Activated T-cell treated with anti-CD3 and anti-CD28 coated beads, Interleukin-2, amount 50 U/mL, for 72 hours (primary cell): ENCODE results near the gene SLC25A19. TPM values are rescaled to one million over a fixed set of nuclear protein-coding genes. Genes with fewer than 3 reads are reported as not detected.
A peak's percentile ranks its signal among the peaks of the same experiment; 100 is the strongest.

ENCODE experiments used
- ATAC-seq, 2 donors: fragments of 150-1000 bp; cut with Tn5 transposase; replicated peaks in 1 of 2; 2 replicates each; pipeline ENCODE4 v1.10.0; 2021; ENCODE audit warnings: moderate library complexity in 2 of 2, mild to moderate bottlenecking in 1 of 2
- DNase-seq, 2 donors: peaks; one replicate each; pipeline ENCODE4 v3.0.0; 2021 to 2022; ENCODE audit warnings: mixed read lengths in 1 of 2
- H3K27ac Mint-ChIP-seq: one replicate; pipeline ENCODE4 v1.8.0; 2022; ENCODE audit warnings: mild to moderate bottlenecking, moderate library complexity, mixed read lengths
- H3K27me3 Mint-ChIP-seq: one replicate; pipeline ENCODE4 v1.8.0; 2022; ENCODE audit warnings: low read depth, mixed read lengths
- H3K36me3 Mint-ChIP-seq, 2 donors: one replicate each; pipeline ENCODE4 v1.8.0; 2022; ENCODE audit warnings: mixed read lengths in 2 of 2, mild to moderate bottlenecking in 1 of 2; ENCODE audit not compliant: insufficient read depth in 2 of 2
- H3K4me1 Mint-ChIP-seq: one replicate; pipeline ENCODE4 v1.8.0; 2022; ENCODE audit warnings: low read depth, mixed read lengths
- H3K4me3 Mint-ChIP-seq, 2 donors: one replicate each; pipeline ENCODE4 v1.8.0; 2022; ENCODE audit warnings: mild to moderate bottlenecking in 2 of 2, mixed read lengths in 2 of 2, moderate library complexity in 2 of 2
- H3K9me3 Mint-ChIP-seq, 2 donors: one replicate each; pipeline ENCODE4 v1.8.0; 2022; ENCODE audit warnings: mixed read lengths in 2 of 2
- total RNA-seq, 2 donors: library from RNA; stranded (reverse); gene quantifications; one replicate each; pipeline ENCODE4 v1.2.3, GENCODE V29; 2022

Gene SLC25A19
- total RNA-seq, 2 donors from 2014 or later: 39.9 to 59.3 TPM

DNA sequence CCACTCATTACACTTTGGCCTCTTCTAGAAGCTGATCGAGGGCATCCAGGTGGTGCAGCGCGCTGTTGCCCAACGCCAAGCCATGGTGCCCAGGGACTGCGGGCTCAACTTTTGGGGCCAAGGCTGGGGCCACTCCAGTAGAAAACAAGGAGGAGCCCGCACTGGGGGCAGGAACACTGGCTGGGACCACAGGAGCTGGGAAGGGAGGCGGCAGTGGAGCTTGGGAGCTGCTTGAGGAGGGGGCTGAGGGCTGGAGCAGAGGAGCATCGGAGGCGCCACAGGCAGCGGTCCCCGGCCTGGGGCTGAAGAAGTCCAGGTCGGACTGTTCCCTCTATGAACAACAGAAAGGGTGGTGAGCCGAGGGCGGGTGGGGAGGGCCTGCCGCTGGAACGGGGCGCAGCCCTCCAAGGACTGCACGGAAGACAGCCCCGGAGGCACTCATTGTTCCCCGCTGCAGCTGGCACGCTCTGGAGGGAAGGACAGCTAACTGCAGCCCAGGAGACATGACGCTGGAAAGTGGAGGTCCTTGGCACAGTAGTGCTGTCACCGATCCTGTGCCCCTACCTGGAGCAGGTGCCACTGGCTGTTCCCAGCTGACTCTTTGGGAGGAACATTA, 49.3 kb downstream of the SLC25A19 start:
- no peak for DNase-seq
- Mint-ChIP-seq H3K4me3 (no peak overlapping the region), H3K27me3 (no peaks in the 10 kb centered on the region), H3K36me3 (peaks cover 7 to 30% of the 10 kb centered on the region in 2 donors), H3K4me1 (peaks cover 52% of the 10 kb centered on the region), H3K9me3 (no peaks in the 10 kb centered on the region), H3K27ac (no peak overlapping the region)
- ATAC-seq: no peak

- no peaks in the 10 kb centered on the region for H3K27me3 Mint-ChIP-seq
- peaks cover 46% of the 10 kb centered on the region for H3K4me1 Mint-ChIP-seq
- no peaks in the 10 kb centered on the region for H3K9me3 Mint-ChIP-seq
- no peak overlapping the region for H3K27ac Mint-ChIP-seq
- ATAC-seq (no peak), DNase-seq (no peak)
- H3K4me3 Mint-ChIP-seq: no peak overlapping the region
- peaks cover 7 to 33% of the 10 kb centered on the region in 2 donors for H3K36me3 Mint-ChIP-seq
Observed at GRCh38 chr17:75239214-75239613, 50.0 kb downstream of the SLC25A19 start.

DNA sequence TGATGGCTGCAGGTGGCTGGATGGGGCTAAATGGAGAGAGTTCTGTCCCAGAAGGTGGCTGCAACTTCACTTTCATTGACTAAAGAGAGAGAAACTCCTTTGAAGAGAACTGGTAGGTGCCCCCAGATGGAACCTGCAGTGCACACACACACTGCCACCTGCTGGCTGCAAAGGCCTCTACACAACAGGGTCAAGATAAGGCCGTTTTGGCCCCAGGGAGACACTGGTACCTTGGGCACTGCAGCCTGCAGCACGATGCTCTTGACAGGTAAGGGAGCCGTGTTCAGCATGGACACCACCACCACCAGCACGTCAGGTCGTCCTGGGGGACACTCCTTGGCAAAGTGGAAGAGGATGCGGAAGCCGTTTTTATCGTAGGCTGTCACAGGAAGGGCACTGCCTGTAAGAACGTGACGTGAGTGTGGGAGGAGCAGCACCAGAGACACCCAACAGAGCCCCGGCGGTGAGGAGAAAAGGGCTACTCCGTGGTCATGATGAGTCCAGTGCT, 50.5 kb downstream of the SLC25A19 start:
- Mint-ChIP-seq H3K27ac (peak overlapping the region; percentile 85), H3K4me3 (peak overlapping the region in 1 of 2 donors; percentile 42), H3K27me3 (no peaks in the 10 kb centered on the region), H3K4me1 (peaks cover 41% of the 10 kb centered on the region), H3K9me3 (no peaks in the 10 kb centered on the region), H3K36me3 (peaks cover 7 to 32% of the 10 kb centered on the region in 2 donors)
- ATAC-seq (peak; percentile 68), DNase-seq (peak; percentile 59 to 67)

GRCh38 chr17:75238020-75238580, 51.1 kb downstream of the SLC25A19 start:
- H3K4me3 Mint-ChIP-seq: no peak overlapping the region
- peaks cover 7 to 30% of the 10 kb centered on the region in 2 donors for H3K36me3 Mint-ChIP-seq
- peak overlapping the region; percentile 85 for H3K27ac Mint-ChIP-seq
- ATAC-seq: no peak
- no peaks in the 10 kb centered on the region for H3K27me3 Mint-ChIP-seq
- peaks cover 35% of the 10 kb centered on the region for H3K4me1 Mint-ChIP-seq
- H3K9me3 Mint-ChIP-seq: no peaks in the 10 kb centered on the region
- no peak for DNase-seq

- Mint-ChIP-seq H3K36me3 (peaks cover 7 to 32% of the 10 kb centered on the region in 2 donors), H3K4me3 (no peak overlapping the region), H3K9me3 (no peaks in the 10 kb centered on the region), H3K4me1 (peaks cover 28% of the 10 kb centered on the region), H3K27me3 (no peaks in the 10 kb centered on the region), H3K27ac (no peak overlapping the region)
- DNase-seq: no peak
- no peak for ATAC-seq
Observed at GRCh38 chr17:75237100-75238014, 51.9 kb downstream of the SLC25A19 start.

- no peak overlapping the region for H3K4me3 Mint-ChIP-seq
Observed at GRCh38 chr17:75232786-75233185, 56.4 kb downstream of the SLC25A19 start.

DNA sequence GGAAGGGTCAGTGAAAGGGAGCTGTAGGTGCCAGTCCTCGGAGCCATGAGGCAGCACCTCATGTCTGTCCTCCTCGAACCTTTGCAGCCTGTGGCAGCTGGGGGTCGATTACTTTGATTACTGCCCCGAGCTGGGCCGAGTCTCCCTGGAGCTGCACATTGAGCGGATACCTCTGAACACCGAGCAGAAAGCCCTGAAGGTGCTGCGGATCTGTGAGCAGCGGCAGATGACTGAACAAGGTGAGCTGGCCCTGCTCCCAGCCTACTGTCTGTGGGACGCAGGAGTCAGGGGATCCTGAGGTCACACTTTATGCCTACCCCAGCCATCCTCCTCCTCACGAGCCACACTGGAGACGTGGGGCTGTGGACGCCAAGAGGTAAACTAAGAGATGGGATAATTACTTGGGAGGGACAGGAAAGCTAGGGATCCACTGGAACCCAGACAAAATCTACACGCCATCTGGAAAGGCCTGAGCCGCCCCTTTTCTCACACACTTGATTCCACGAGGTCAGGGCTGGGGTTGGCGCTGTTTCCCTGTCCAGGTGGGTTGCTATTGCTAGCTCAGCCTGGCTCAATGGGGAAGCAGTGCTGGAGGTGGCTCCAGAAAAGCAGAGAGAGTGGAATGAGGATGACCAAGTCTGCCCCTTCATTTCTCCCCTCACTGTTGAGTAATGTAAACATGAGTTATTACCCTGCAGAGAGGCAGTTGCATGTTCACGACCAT, 57.3 kb downstream of the SLC25A19 start:
- H3K36me3 Mint-ChIP-seq: peaks cover 3 to 26% of the 10 kb centered on the region in 2 donors
- no peak for DNase-seq
- no peak overlapping the region for H3K27ac Mint-ChIP-seq

More at GRCh38 chr17:75232786-75233185, 56.4 kb downstream of the SLC25A19 start:
- ATAC-seq (no peak), DNase-seq (no peak)
- H3K27ac Mint-ChIP-seq: no peak overlapping the region
- H3K9me3 Mint-ChIP-seq: no peaks in the 10 kb centered on the region
- H3K36me3 Mint-ChIP-seq: peaks cover 3 to 29% of the 10 kb centered on the region in 2 donors
- H3K27me3 Mint-ChIP-seq: no peaks in the 10 kb centered on the region
- no peaks in the 10 kb centered on the region for H3K4me1 Mint-ChIP-seq

GRCh38 chr17:75231071-75231470, 58.2 kb downstream of the SLC25A19 start:
- Mint-ChIP-seq H3K4me3 (no peak overlapping the region), H3K4me1 (no peaks in the 10 kb centered on the region), H3K36me3 (peaks cover 3 to 20% of the 10 kb centered on the region in 2 donors), H3K27ac (no peak overlapping the region), H3K9me3 (no peaks in the 10 kb centered on the region), H3K27me3 (no peaks in the 10 kb centered on the region)
- no peak for ATAC-seq
- no peak for DNase-seq

More for the DNA sequence above, 57.3 kb downstream of the SLC25A19 start:
- H3K27me3 Mint-ChIP-seq: no peaks in the 10 kb centered on the region
- no peak for ATAC-seq
- no peak overlapping the region for H3K4me3 Mint-ChIP-seq
- H3K9me3 Mint-ChIP-seq: no peaks in the 10 kb centered on the region
- H3K4me1 Mint-ChIP-seq: no peaks in the 10 kb centered on the region

DNA sequence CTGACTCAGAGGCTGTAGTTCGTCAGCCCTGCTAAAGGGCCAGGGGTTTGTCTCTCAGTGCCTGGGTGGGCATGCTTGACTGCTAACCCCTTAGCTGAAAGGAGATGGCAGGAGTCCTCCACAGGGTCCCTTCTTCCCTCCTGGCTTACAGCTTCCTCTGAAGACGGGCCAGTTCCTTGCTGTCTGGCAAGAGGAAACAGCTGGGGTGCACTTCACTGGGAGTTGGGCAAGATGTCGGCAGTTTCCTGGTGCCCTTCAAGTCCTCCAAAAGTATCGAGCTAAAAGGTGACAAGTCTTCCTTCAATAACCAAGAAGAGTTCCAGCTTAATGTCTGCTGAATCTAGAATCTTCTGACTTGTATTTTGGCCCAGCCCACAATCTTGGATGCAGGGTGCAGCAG, 60.4 kb downstream of the SLC25A19 start:
- no peaks in the 10 kb centered on the region for H3K27me3 Mint-ChIP-seq
- DNase-seq (no peak), ATAC-seq (no peak)
- H3K9me3 Mint-ChIP-seq: no peaks in the 10 kb centered on the region
- H3K36me3 Mint-ChIP-seq: peaks cover 3 to 14% of the 10 kb centered on the region in 2 donors
- H3K27ac Mint-ChIP-seq: no peak overlapping the region
- no peaks in the 10 kb centered on the region for H3K4me1 Mint-ChIP-seq
- H3K4me3 Mint-ChIP-seq: no peak overlapping the region

GRCh38 chr17:75228305-75228704, 60.9 kb downstream of the SLC25A19 start:
- H3K36me3 Mint-ChIP-seq: peaks cover 3 to 14% of the 10 kb centered on the region in 2 donors
- no peaks in the 10 kb centered on the region for H3K4me1 Mint-ChIP-seq
- no peaks in the 10 kb centered on the region for H3K9me3 Mint-ChIP-seq
- no peak for DNase-seq
- no peak overlapping the region for H3K4me3 Mint-ChIP-seq
- no peaks in the 10 kb centered on the region for H3K27me3 Mint-ChIP-seq
- no peak for ATAC-seq
- H3K27ac Mint-ChIP-seq: no peak overlapping the region

DNA sequence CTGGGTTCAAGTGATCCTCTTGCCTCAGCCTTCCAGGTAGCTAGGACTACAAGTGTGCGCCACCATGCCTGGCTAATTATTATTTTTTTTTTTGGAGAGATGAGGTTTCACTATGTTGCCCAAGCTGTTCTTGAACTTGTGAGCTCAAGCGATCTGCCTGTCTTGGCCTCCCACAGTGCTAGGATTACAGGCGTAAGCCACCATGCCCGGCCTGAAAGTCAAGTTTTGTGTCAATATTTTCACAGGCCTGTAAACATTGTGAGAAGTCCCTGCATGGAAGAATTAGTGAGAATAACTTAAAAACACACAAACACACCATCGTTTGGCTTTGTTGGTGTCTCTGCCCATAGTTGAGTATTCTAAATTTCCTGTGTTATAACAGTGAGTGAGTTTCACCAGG, 61.5 kb downstream of the SLC25A19 start:
- H3K4me3 Mint-ChIP-seq: no peak overlapping the region
- H3K27me3 Mint-ChIP-seq: no peaks in the 10 kb centered on the region
- no peak for DNase-seq
- peaks cover 5 to 13% of the 10 kb centered on the region in 2 donors for H3K36me3 Mint-ChIP-seq
- no peaks in the 10 kb centered on the region for H3K4me1 Mint-ChIP-seq
- no peak overlapping the region for H3K27ac Mint-ChIP-seq
- ATAC-seq: no peak
- H3K9me3 Mint-ChIP-seq: no peaks in the 10 kb centered on the region

- no peak for ATAC-seq
- H3K4me3 Mint-ChIP-seq: no peak overlapping the region
- H3K4me1 Mint-ChIP-seq: no peaks in the 10 kb centered on the region
- DNase-seq: no peak
- no peaks in the 10 kb centered on the region for H3K27me3 Mint-ChIP-seq
- H3K36me3 Mint-ChIP-seq: peaks cover 8 to 11% of the 10 kb centered on the region in 2 donors
- H3K27ac Mint-ChIP-seq: no peak overlapping the region
- no peaks in the 10 kb centered on the region for H3K9me3 Mint-ChIP-seq
Observed at GRCh38 chr17:75225016-75225415, 64.2 kb downstream of the SLC25A19 start.
